ENCODE data around the gene RALGAPA1. TPM values are rescaled to one million over a fixed set of nuclear protein-coding genes. Genes with fewer than 3 reads are reported as not detected.
"Not testable (repeated sequence)": the region's sequence is repeated elsewhere in the genome, so short reads cannot be mapped to it uniquely, and the experiment has no call there.

RALGAPA1 gene
- polyA plus RNA-seq, 10 donors = 21.1 to 36.1 (median 28.8) TPM

GRCh38 chr14:35701531-35701930 lies 107.6 kb downstream of the RALGAPA1 start:
- DNase-seq = no peak

GRCh38 chr14:35699791-35700444 lies 109.2 kb downstream of the RALGAPA1 start:
- no peak for DNase-seq

GRCh38 chr14:35696575-35696974 lies 112.5 kb downstream of the RALGAPA1 start:
- no peak for DNase-seq

- no peak for DNase-seq
Measured at GRCh38 chr14:35696119-35696518, 113.0 kb downstream of the RALGAPA1 start.

GRCh38 chr14:35695647-35696046 lies 113.4 kb downstream of the RALGAPA1 start:
- no peak for DNase-seq

GRCh38 chr14:35695072-35695471 lies 114.0 kb downstream of the RALGAPA1 start:
- DNase-seq = no peak

- no peak for DNase-seq
Measured at GRCh38 chr14:35689000-35689460, 120.1 kb downstream of the RALGAPA1 start.

- DNase-seq = no peak
Measured at GRCh38 chr14:35688126-35688826, 120.8 kb downstream of the RALGAPA1 start.

- DNase-seq = peak; percentile 24 to 42 (median 25)
Measured at GRCh38 chr14:35687335-35687939, 121.7 kb downstream of the RALGAPA1 start.

- DNase-seq = not testable (repeated sequence)
Measured at GRCh38 chr14:35683688-35684087, 125.4 kb downstream of the RALGAPA1 start.

- no peak for DNase-seq
Measured at GRCh38 chr14:35682802-35683201, 126.3 kb downstream of the RALGAPA1 start.

GRCh38 chr14:35678403-35679028 lies 130.6 kb downstream of the RALGAPA1 start:
- DNase-seq = peak in 1 of 3 donors; percentile 1

- peak in 1 of 3 donors; percentile 5 for DNase-seq
Measured at GRCh38 chr14:35669782-35670181, 139.3 kb downstream of the RALGAPA1 start.

GRCh38 chr14:35666429-35667043 lies 142.6 kb downstream of the RALGAPA1 start:
- no peak for DNase-seq

GRCh38 chr14:35661875-35662274 lies 147.2 kb downstream of the RALGAPA1 start:
- DNase-seq = no peak

GRCh38 chr14:35653045-35653444 lies 156.1 kb downstream of the RALGAPA1 start:
- DNase-seq = no peak

- no peak for DNase-seq
Measured at GRCh38 chr14:35643513-35643912, 165.6 kb downstream of the RALGAPA1 start.

- DNase-seq = no peak
Measured at GRCh38 chr14:35637851-35638250, 171.2 kb downstream of the RALGAPA1 start.

GRCh38 chr14:35637269-35637668 lies 171.8 kb downstream of the RALGAPA1 start:
- DNase-seq = no peak

GRCh38 chr14:35632676-35633075 lies 176.4 kb downstream of the RALGAPA1 start:
- DNase-seq = no peak

- DNase-seq = no peak
Measured at GRCh38 chr14:35632271-35632670, 176.8 kb downstream of the RALGAPA1 start.

Measured in muscle of back (tissue), 11 donors.